Lower lobe of right lung (tissue), 2 donors: ENCODE results near the gene FN3K. TPM values are rescaled to one million over a fixed set of nuclear protein-coding genes. Genes with fewer than 3 reads are reported as not detected.

Experiments
- ATAC-seq, 2 donors: fragments of 200-7000 bp; cut with Tn5 transposase; one replicate each; pipeline ENCODE4 v1.9.1; 2020 to 2022; ENCODE audit warnings: mild to moderate bottlenecking in 2 of 2, moderate library complexity in 2 of 2
- DNase-seq: peaks from one replicate; pipeline ENCODE4 v3.0.0-alpha.2; 2020
- H3K27ac ChIP-seq: fragments of 200-600 bp; one replicate; pipeline ENCODE4 v1.8.0; 2022
- H3K27me3 ChIP-seq: fragments of 200-600 bp; one replicate; pipeline ENCODE4 v1.8.0; 2022; ENCODE audit warnings: low read depth
- H3K36me3 ChIP-seq: fragments of 200-600 bp; one replicate; pipeline ENCODE4 v1.8.0; 2022; ENCODE audit warnings: mild to moderate bottlenecking
- H3K4me1 ChIP-seq: fragments of 200-600 bp; one replicate; pipeline ENCODE4 v1.8.0; 2022
- H3K4me3 ChIP-seq: fragments of 200-600 bp; one replicate; pipeline ENCODE4 v1.8.0; 2022; ENCODE audit warnings: mild to moderate bottlenecking
- H3K9me3 ChIP-seq: fragments of 200-600 bp; one replicate; pipeline ENCODE4 v1.8.0; 2022
- CTCF ChIP-seq: fragments of 200-600 bp; IDR thresholded peaks from one replicate; pipeline ENCODE4 v1.8.0; 2022; ENCODE audit warnings: antibody characterized with exemption, mild to moderate bottlenecking
- intact Hi-C: fragments of 100-400 bp; cut with DNase I; formaldehyde crosslinking; loops from one replicate; pipeline ENCODE4 v1.11.0; 2022
- total RNA-seq: library from RNA; stranded (reverse); fragmentation: NEBNext Ultra II Directional; extraction: Animal tissue kit (Norgen Biotek cat#: 25700); gene quantifications from one replicate; pipeline ENCODE4 v1.2.1, GENCODE V29; 2021
- donor health status: DM: no; HTN: yes; CAD: no; lungs with severe emphysema.

The FN3K gene
- total RNA-seq, 1 donor from 2014 or later: 27.9 TPM

- no peak overlapping the region for H3K4me3 ChIP-seq
- ATAC-seq: no peak
Observed at GRCh38 chr17:82726427-82726826, 9.0 kb upstream of the FN3K start.

GRCh38 chr17:82729479-82730260 is 5.7 kb upstream of the FN3K start:
- H3K27ac ChIP-seq: no peak overlapping the region
- DNase-seq (no peak), ATAC-seq (peak in 1 of 2 donors; percentile 23)
- no peaks in the 10 kb centered on the region for H3K9me3 ChIP-seq
- H3K4me1 ChIP-seq: peaks cover under 1% of the 10 kb centered on the region
- H3K27me3 ChIP-seq: no peaks in the 10 kb centered on the region
- no peak overlapping the region for H3K4me3 ChIP-seq
- intact Hi-C loops: no loop called here
- no peak for TF ChIP-seq CTCF
- peaks cover 40% of the 10 kb centered on the region for H3K36me3 ChIP-seq

More at GRCh38 chr17:82726427-82726826, 9.0 kb upstream of the FN3K start:
- H3K4me1 ChIP-seq: no peaks in the 10 kb centered on the region
- no peaks in the 10 kb centered on the region for H3K9me3 ChIP-seq
- H3K36me3 ChIP-seq: peaks cover 65% of the 10 kb centered on the region
- no peaks in the 10 kb centered on the region for H3K27me3 ChIP-seq
- intact Hi-C loops: no loop called here
- H3K27ac ChIP-seq: no peak overlapping the region
- no peak for TF ChIP-seq CTCF
- no peak for DNase-seq

GRCh38 chr17:82732118-82732743 is 3.2 kb upstream of the FN3K start:
- intact Hi-C loops: no loop called here

GRCh38 chr17:82736511-82737185 is 1.2 kb downstream of the FN3K start:
- intact Hi-C loops: no loop called here
- DNase-seq: no peak
- H3K4me3 ChIP-seq: peak overlapping the region; percentile 74

More at GRCh38 chr17:82732118-82732743, 3.2 kb upstream of the FN3K start:
- Histone ChIP-seq H3K27ac (no peak overlapping the region), H3K27me3 (no peaks in the 10 kb centered on the region), H3K4me1 (peaks cover 17% of the 10 kb centered on the region), H3K4me3 (no peak overlapping the region), H3K36me3 (peaks cover 24% of the 10 kb centered on the region), H3K9me3 (no peaks in the 10 kb centered on the region)
- DNase-seq (no peak), ATAC-seq (no peak)
- TF ChIP-seq CTCF: no peak

More at GRCh38 chr17:82736511-82737185, 1.2 kb downstream of the FN3K start:
- ATAC-seq: no peak
- H3K27ac ChIP-seq: no peak overlapping the region
- H3K27me3 ChIP-seq: no peaks in the 10 kb centered on the region
- H3K36me3 ChIP-seq: peaks cover 22% of the 10 kb centered on the region
- H3K9me3 ChIP-seq: peaks cover 4% of the 10 kb centered on the region
- no peak for TF ChIP-seq CTCF
- H3K4me1 ChIP-seq: peaks cover 17% of the 10 kb centered on the region
